ENCODE data around the gene SETD1A. TPM values are rescaled to one million over a fixed set of nuclear protein-coding genes. Genes with fewer than 3 reads are reported as not detected.

SETD1A gene
- total and polyA plus RNA-seq, 9 of the 15 experiments (the other 6 are each of a cell fraction or from before 2014, with no cell fraction given) = 0.08 to 36.0 (median 4.2) TPM

DNA sequence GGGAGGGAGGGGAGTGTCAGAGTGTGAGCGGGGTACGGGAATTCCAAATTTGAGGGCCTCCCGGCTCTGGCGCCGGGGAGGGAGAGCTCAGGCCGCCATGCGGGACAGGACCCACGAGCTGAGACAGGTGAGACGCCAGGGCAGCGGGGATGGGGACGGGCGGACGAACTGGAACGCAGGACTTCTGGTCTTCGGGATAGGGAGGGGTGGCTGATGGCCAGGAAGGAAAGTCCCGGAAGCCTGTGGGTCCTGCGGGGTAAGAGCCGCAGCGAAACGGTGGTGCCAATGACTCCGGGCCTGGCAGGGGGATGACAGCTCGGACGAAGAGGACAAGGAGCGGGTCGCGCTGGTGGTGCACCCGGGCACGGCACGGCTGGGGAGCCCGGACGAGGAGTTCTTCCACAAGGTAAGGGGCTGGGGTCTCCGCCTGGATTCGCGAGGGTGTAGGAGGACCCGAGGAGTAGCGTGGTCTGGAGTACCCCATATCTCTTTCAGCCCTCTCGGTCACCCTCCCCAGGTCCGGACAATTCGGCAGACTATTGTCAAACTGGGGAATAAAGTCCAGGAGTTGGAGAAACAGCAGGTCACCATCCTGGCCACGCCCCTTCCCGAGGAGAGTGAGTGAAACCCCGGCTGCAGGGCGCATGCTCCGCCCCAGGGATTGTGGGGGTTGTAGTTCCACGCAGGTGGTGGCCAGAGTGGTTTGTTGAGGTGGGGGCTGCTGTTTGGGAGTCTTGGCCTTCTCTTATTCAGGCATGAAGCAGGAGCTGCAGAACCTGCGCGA, 76.3 kb downstream of the SETD1A start (continued):
- TF ChIP-seq, protein P1, sequence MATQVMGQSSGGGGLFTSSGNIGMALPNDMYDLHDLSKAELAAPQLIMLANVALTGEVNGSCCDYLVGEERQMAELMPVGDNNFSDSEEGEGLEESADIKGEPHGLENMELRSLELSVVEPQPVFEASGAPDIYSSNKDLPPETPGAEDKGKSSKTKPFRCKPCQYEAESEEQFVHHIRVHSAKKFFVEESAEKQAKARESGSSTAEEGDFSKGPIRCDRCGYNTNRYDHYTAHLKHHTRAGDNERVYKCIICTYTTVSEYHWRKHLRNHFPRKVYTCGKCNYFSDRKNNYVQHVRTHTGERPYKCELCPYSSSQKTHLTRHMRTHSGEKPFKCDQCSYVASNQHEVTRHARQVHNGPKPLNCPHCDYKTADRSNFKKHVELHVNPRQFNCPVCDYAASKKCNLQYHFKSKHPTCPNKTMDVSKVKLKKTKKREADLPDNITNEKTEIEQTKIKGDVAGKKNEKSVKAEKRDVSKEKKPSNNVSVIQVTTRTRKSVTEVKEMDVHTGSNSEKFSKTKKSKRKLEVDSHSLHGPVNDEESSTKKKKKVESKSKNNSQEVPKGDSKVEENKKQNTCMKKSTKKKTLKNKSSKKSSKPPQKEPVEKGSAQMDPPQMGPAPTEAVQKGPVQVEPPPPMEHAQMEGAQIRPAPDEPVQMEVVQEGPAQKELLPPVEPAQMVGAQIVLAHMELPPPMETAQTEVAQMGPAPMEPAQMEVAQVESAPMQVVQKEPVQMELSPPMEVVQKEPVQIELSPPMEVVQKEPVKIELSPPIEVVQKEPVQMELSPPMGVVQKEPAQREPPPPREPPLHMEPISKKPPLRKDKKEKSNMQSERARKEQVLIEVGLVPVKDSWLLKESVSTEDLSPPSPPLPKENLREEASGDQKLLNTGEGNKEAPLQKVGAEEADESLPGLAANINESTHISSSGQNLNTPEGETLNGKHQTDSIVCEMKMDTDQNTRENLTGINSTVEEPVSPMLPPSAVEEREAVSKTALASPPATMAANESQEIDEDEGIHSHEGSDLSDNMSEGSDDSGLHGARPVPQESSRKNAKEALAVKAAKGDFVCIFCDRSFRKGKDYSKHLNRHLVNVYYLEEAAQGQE (IDR thresholded peaks at IDR 0.05; ENCODE audit: borderline replicate concordance) = no peak
- TF ChIP-seq, protein P1 (CRISPR knock-in tag; IDR thresholded peaks at IDR 0.05; ENCODE audit: low read depth) = peak; percentile 64
- TF ChIP-seq CTBP1 (IDR thresholded peaks at IDR 0.05; ENCODE audit: borderline replicate concordance) (0 out of 2 replicates have a peak, but pooled peaks have one; percentile 7), TBP (optimal IDR thresholded peaks at IDR 0.05; ENCODE audit: low read depth, low read length) (peak; percentile 80), SAFB (IDR thresholded peaks at IDR 0.05; ENCODE audit: borderline replicate concordance, low read depth, low read length) (no peak), FOXK2 (conservative IDR thresholded peaks at IDR 0.05 in 1 of 2, IDR thresholded peaks at IDR 0.05 in 1 of 2; ENCODE audit: low read depth in 2 of 2) (peak; percentile 19 to 53; a peak in 1 of 4 replicates), CBFB (CRISPR knock-in tag; IDR thresholded peaks at IDR 0.05) (peak; percentile 17; the same call in 1 of the 2 replicates), HSF4 (CRISPR knock-in tag; IDR thresholded peaks at IDR 0.05; ENCODE audit: borderline replicate concordance) (no peak), PHF8 (IDR thresholded peaks at IDR 0.05; ENCODE audit: borderline replicate concordance, low read length) (peak; percentile 16; the same call in 1 of the 2 replicates), TAF1 (IDR thresholded peaks at IDR 0.05; ENCODE audit: control insufficient read depth, extremely low read depth, insufficient read depth, low read length, severe bottlenecking) (no peak), GABPA (tag; conservative IDR thresholded peaks at IDR 0.05; ENCODE audit: low read depth) (no peak), MEIS2 (IDR thresholded peaks at IDR 0.05; ENCODE audit: partially characterized antibody) (peak; percentile 55), FOXA3 (CRISPR knock-in tag; conservative IDR thresholded peaks at IDR 0.05 in 1 of 2, IDR thresholded peaks at IDR 0.05 in 1 of 2) (0 out of 4 replicates have a peak, but pooled peaks of 1 of the 2 experiments have one; percentile 9), RBM25 (IDR thresholded peaks at IDR 0.05; ENCODE audit: low read depth, low read length, severe bottlenecking) (no peak)
- TF ChIP-seq, protein P2, sequence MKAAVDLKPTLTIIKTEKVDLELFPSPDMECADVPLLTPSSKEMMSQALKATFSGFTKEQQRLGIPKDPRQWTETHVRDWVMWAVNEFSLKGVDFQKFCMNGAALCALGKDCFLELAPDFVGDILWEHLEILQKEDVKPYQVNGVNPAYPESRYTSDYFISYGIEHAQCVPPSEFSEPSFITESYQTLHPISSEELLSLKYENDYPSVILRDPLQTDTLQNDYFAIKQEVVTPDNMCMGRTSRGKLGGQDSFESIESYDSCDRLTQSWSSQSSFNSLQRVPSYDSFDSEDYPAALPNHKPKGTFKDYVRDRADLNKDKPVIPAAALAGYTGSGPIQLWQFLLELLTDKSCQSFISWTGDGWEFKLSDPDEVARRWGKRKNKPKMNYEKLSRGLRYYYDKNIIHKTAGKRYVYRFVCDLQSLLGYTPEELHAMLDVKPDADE (conservative IDR thresholded peaks at IDR 0.05; ENCODE audit: control insufficient read depth, low read depth, low read length) = peak; percentile 85
- TF ChIP-seq, protein P3, sequence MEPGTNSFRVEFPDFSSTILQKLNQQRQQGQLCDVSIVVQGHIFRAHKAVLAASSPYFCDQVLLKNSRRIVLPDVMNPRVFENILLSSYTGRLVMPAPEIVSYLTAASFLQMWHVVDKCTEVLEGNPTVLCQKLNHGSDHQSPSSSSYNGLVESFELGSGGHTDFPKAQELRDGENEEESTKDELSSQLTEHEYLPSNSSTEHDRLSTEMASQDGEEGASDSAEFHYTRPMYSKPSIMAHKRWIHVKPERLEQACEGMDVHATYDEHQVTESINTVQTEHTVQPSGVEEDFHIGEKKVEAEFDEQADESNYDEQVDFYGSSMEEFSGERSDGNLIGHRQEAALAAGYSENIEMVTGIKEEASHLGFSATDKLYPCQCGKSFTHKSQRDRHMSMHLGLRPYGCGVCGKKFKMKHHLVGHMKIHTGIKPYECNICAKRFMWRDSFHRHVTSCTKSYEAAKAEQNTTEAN (CRISPR knock-in tag; IDR thresholded peaks at IDR 0.05) = 0 out of 2 replicates have a peak, but pooled peaks have one; percentile 31
